Left hindlimb (tissue), 1 donor: ENCODE data around the gene DNMT1.
A peak's percentile ranks its signal among the peaks of the same experiment; 100 is the strongest.
"Not testable (repeated sequence)": the region's sequence is repeated elsewhere in the genome, so short reads cannot be mapped to it uniquely, and the experiment has no call there.

Experiments used
- DNase-seq: peaks from one replicate; pipeline ENCODE4 v3.0.0-alpha.2; 2018

The DNMT1 gene

GRCh38 chr19:10194500-10195198 is at the start of gene DNMT1:
Gene DNMT1, minus strand, starts transcription at chr19:10194953. Its CDS starts 54 bp downstream, at chr19:10194899.
- peak; percentile 97 for DNase-seq

- DNase-seq: no peak
Observed at GRCh38 chr19:10243606-10244005, 48.9 kb upstream of the DNMT1 start.

- DNase-seq: not testable (repeated sequence)
Observed at GRCh38 chr19:10241826-10242449, 47.2 kb upstream of the DNMT1 start.

- peak; percentile 92 for DNase-seq
Observed at GRCh38 chr19:10238172-10238783, 43.5 kb upstream of the DNMT1 start.

- no peak for DNase-seq
Observed at GRCh38 chr19:10237702-10238101, 42.9 kb upstream of the DNMT1 start.

- DNase-seq: not testable (repeated sequence)
Observed at GRCh38 chr19:10235409-10235808, 40.7 kb upstream of the DNMT1 start.

- DNase-seq: no peak
Observed at GRCh38 chr19:10235003-10235402, 40.2 kb upstream of the DNMT1 start.

GRCh38 chr19:10233946-10234345 is 39.2 kb upstream of the DNMT1 start:
- DNase-seq: no peak

GRCh38 chr19:10231612-10232228 is 37.0 kb upstream of the DNMT1 start:
- no peak for DNase-seq

GRCh38 chr19:10230861-10231611 is 36.3 kb upstream of the DNMT1 start, which contains the start of gene S1PR2:
Gene S1PR2, minus strand, starts transcription at chr19:10231331. Its CDS starts 6,426 bp downstream, at chr19:10224905.
- peak; percentile 92 for DNase-seq

- DNase-seq: peak; percentile 78
Observed at GRCh38 chr19:10230173-10230860, 35.6 kb upstream of the DNMT1 start.

GRCh38 chr19:10228920-10229319 is 34.2 kb upstream of the DNMT1 start:
- DNase-seq: no peak

- DNase-seq: no peak
Observed at GRCh38 chr19:10228393-10228792, 33.6 kb upstream of the DNMT1 start.

GRCh38 chr19:10227026-10227971 is 32.5 kb upstream of the DNMT1 start:
- peak; percentile 73 for DNase-seq

- peak; percentile 95 for DNase-seq
Observed at GRCh38 chr19:10226376-10227025, 31.7 kb upstream of the DNMT1 start.

GRCh38 chr19:10226021-10226375 is 31.2 kb upstream of the DNMT1 start:
- no peak for DNase-seq

GRCh38 chr19:10224337-10224736 is 29.6 kb upstream of the DNMT1 start:
- no peak for DNase-seq

GRCh38 chr19:10223488-10224213 is 28.9 kb upstream of the DNMT1 start:
- no peak for DNase-seq

GRCh38 chr19:10222201-10222890 is 27.6 kb upstream of the DNMT1 start:
- no peak for DNase-seq
